Pulmonary artery endothelial cell (primary cell): ENCODE data around the gene ATP8A2. TPM values are rescaled to one million over a fixed set of nuclear protein-coding genes. Genes with fewer than 3 reads are reported as not detected.
"Not testable (repeated sequence)": the region's sequence is repeated elsewhere in the genome, so short reads cannot be mapped to it uniquely, and the experiment has no call there.

ENCODE experiments used
- DNase-seq: peaks from one replicate; pipeline ENCODE4 v3.0.0-alpha.2; 2011; ENCODE audit warnings: low read depth, low spot score
- total RNA-seq: library from RNA; depleted of rRNA; stranded (reverse); fragments of >200 nt; gene quantifications from 2 replicates; pipeline ENCODE4 v1.2.3, GENCODE V29; 2014

Gene ATP8A2
- total RNA-seq, 1 donor from 2014 or later: 0.07 TPM

GRCh38 chr13:25764378-25764777 lies 392.6 kb downstream of the ATP8A2 start:
- DNase-seq: no peak

GRCh38 chr13:25765266-25765665 lies 393.5 kb downstream of the ATP8A2 start:
- no peak for DNase-seq

DNA sequence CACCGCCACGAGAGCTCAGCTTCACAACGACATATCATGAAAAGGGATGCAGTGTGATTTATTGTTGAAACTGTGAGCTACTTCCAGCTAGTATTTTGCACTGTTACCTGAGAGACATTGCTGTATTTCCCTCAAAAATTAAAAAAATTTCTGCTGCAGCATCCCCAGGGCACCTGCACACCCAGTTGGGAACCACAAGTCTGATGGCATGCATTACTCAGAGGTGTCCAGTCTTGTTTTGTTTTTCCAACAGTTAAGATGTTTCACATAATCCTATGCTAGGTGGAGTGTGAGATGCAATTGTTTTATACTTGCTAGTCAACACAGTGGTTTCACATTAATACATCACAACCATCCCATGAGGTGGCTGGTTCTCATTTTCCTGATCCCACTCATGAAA lies 394.8 kb downstream of the ATP8A2 start:
- no peak for DNase-seq

- no peak for DNase-seq
These were observed 395.2 kb downstream of the ATP8A2 start for GRCh38 chr13:25766991-25767390.

- no peak for DNase-seq
These were observed 396.6 kb downstream of the ATP8A2 start for GRCh38 chr13:25768376-25768775.

- no peak for DNase-seq
These were observed 397.1 kb downstream of the ATP8A2 start for GRCh38 chr13:25768838-25769237.

DNA sequence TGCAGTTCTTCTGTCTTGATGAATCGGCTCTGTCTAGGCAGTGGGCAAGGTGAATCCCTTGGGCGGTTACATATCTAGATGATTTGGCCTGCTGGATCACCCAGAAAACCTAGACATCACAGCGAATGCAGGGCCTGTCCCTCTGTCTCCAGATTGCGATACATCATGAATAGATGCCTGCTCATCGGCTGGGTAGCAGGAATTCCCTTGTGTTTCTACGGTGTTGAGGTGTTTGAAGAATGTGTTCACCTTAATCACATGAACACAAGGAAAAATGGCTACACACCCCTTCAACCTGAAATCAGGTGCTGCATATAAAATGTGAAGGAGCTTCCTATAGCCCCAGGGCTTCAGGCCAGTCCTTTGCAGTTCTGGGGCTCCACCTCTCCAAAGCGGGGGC lies 398.8 kb downstream of the ATP8A2 start:
- no peak for DNase-seq

- DNase-seq: no peak
These were observed 399.4 kb downstream of the ATP8A2 start for GRCh38 chr13:25771202-25771601.

DNA sequence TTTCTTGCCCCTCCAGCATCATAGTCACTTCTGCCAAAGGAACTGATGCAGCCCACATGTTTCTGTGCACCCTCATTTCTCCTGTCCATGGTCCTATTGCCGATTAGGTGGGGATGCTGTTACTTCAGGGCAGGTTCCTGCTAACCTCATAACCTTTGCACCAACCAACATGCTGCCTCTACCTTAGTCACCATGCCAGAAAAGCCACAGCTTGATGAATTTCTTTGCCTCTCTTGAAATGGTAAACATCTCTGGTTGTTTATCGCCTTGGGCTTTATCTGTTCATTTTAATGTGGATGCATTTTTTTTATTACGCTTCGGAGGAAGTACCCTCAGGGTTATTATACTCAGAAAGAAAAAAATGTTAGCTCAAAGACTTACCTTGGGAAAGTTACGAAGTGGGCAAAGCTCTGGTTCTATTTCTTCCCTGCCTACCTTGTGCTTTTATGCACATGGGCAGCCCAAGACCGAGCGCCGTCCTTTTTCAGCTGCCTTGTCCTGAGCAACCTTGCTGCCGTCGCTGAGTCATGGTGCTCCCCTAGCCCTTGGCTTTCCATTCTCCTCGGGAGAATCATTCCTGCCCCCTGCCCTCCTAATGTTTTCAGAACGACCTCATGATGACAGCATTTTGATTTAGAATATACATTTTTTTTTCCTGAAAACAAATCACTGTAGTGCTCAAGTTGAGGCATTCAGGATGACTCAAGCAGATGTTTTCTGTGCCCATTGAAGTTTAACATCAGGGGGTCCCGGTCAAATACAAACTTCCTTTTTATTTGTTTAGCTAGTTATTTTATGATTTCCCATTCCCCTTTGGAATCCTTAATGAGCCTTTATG lies 400.1 kb downstream of the ATP8A2 start:
- no peak for DNase-seq

DNA sequence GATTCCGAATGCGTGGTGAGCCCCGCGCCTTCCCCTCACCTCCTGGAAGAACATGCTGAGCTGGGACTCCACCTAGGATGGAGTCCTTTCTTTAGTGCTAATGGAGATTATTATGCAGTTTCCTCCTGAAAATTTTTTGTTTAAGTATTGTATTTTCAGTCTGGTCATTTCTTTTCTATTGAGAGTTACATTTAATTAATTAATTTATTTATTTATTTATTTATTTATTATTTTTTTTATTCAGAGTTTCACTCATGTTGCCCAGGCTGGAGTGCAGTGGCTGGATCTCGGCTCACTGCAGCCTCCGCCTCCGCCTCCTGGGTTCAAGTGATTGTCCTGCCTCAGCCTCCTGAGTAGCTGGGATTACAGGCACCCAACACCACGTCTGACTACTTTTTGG lies 400.8 kb downstream of the ATP8A2 start:
- DNase-seq: not testable (repeated sequence)

DNA sequence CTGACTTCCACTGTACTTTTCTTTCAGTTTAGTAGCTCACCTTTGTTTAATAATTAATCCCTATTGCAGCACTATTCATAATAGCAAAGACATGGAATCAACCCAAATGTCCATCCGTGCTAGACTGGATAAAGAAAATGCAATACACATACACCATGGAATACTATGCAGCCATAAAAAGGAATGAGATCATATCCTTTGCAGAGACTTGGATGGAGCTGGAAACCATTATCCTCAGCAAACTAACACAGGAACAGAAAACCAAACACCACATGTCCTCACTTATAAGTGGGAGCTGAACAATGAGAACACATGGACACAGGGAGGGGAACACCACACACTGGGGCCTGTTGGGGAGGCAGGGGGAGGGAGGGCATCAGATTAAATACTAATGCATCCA lies 402.3 kb downstream of the ATP8A2 start:
- DNase-seq: not testable (repeated sequence)

DNA sequence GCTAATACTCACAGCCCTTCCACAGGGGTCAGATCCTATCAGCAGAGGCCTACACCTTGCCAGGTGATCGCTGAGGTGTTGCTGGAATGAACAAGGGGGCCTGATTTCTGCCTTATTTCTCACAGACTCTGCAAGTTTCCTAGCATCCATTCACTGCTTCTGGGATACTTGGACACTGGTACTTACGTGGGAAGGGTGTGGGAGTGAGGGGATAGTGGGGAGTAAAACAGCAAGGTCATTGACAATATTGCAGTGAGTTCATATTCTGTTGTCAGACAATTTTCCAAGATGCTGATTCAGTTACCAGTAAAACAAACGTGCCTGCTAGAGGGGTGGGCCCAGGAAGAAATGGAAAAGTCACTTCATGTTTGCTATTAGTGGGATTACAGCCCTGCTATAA lies 403.5 kb downstream of the ATP8A2 start:
- DNase-seq: no peak

DNA sequence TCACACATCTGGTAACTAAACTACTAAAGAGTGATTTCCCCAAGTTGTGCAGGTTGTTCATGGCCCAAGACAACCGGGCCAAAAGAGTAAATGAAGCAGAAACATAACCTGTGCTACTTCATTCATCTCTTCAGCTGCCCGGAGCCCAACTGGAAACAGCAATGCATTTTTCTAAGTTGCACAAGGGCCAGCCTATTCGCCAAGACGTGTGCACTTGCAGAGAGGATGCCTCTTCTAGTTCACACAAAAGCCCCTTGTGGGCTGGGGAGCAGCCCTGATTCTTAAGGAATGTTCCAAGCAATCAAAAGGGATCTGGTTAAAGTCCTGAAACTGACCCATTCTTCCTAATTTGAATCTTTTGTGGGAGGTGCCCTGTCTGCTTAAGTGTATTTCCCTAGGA lies 404.2 kb downstream of the ATP8A2 start:
- no peak for DNase-seq

DNA sequence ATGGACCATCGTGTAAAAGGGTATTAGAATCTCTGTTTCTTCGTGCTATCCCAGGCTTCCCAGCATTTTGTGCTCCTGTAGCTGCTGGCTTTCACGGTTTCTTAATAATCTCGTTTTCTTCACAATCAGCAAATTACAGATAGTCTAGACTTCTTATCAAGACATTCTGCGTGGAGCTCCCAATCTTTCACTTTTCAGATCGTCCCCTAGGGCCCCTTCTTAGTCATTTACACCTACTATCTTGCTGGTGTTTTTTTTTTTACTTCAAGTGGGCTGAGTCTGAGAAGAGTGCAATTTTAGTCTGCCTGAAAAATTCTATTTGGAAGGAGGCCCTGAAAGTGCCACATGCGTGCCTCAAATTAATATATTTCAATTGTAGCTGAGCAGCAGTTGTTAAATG lies 404.9 kb downstream of the ATP8A2 start:
- DNase-seq: no peak

GRCh38 chr13:25777509-25777908 lies 405.7 kb downstream of the ATP8A2 start:
- no peak for DNase-seq

DNA sequence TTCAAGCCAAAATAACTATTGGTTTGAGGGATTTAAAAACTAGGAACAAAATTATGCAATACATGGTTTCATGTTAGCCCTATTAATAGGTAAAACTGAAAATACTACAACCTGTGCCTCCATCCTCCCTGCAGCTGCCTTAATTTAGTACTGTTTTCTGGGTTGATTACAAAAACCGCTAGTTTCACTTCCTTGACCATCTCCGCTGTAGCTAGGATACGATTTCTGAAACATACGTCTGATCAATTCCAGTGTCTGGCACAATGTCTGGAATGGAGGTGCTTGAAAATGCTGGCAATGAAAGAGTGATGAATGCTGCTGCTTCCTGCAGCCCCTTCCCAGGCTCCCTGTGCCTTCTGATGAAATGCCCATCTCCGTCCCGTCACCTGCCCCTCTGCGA lies 406.6 kb downstream of the ATP8A2 start:
- DNase-seq: no peak

GRCh38 chr13:25778808-25779305 lies 407.1 kb downstream of the ATP8A2 start:
- no peak for DNase-seq

- DNase-seq: no peak
These were observed 411.3 kb downstream of the ATP8A2 start for GRCh38 chr13:25783076-25783475.

DNA sequence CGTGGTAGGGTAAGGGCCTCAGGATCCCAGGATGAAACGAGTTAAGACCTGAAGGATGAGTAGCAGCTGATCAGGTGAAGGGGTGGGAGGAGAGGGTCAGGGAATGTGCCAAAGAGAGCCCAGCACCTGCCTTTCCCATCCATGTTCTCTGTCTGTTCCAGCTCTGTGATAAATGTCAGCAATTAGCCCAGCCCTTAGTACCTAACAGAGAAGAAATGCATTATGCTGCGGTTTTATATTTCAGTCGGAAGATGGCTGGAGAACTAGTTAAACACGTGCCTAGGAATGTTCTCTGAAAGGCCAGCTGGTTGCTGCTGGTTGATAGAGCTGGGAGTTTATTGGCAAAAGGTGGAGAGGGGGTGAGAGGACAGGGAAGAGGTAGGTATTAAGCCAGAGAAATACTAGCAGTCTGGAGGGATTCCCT lies 411.8 kb downstream of the ATP8A2 start:
- DNase-seq: no peak

- DNase-seq: no peak
These were observed 412.3 kb downstream of the ATP8A2 start for GRCh38 chr13:25784119-25784518.

DNA sequence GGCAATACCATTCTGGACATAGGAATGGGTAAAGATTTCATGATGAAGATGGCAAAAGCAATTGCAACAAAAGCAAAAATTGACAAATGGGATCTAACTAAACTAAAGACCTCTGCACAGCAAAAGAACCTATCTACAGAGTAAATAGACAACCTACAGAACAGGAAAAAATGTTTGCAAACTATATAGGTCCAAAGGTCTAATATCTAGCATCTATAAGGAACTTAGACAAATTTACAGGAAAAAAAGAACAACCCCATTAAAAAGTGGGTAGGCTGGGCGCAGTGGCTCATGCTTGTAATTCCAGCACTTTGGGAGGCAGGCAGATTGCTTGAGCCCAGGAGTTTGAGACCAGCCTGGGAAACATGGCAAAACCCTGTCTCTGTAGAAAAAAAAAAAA lies 418.4 kb downstream of the ATP8A2 start:
- not testable (repeated sequence) for DNase-seq

- no peak for DNase-seq
These were observed 423.5 kb downstream of the ATP8A2 start for GRCh38 chr13:25795277-25795676.

DNA sequence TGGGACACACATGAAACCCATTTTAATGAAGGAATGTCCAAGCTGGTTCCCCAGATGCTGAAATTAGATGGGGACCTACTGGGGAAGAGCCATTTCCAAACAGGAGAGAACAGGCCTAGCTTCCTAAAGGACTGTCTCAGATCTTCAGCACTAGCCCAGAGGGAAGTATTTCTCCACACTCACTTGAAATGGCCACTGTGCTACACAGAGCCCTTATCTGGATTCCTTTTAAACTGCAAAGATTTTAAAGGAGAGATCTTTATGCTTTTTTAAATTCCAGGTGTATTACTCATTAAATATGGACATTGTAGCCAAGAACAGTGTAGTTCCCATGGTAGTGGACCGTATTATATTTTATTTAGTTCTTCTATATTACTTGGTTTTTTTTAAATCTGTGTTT lies 424.7 kb downstream of the ATP8A2 start:
- DNase-seq: no peak
